ENCODE data around the gene PITHD1.
"Not testable (repeated sequence)": the region's sequence is repeated elsewhere in the genome, so short reads cannot be mapped to it uniquely, and the experiment has no call there.

Gene PITHD1

GRCh38 chr1:23774174-23774880 is 3.9 kb upstream of the PITHD1 start:
- no peak for DNase-seq (ENCODE audit: low read depth in 2 of 2)

- no peak for DNase-seq (ENCODE audit: low read depth in 2 of 2)
Measured at GRCh38 chr1:23776217-23776616, 2.0 kb upstream of the PITHD1 start.

- DNase-seq (ENCODE audit: low read depth in 2 of 2) = peak in 1 of 2 experiments; percentile 19
Measured at GRCh38 chr1:23779826-23780371, 1.7 kb downstream of the PITHD1 start.

GRCh38 chr1:23783141-23783540 is 4.9 kb downstream of the PITHD1 start:
- not testable (repeated sequence) for DNase-seq (ENCODE audit: low read depth in 2 of 2)

GRCh38 chr1:23784846-23785245 is 6.6 kb downstream of the PITHD1 start:
- no peak for DNase-seq (ENCODE audit: low read depth in 2 of 2)

GRCh38 chr1:23787701-23788100 is 9.5 kb downstream of the PITHD1 start:
- no peak for DNase-seq (ENCODE audit: low read depth in 2 of 2)

- DNase-seq (ENCODE audit: low read depth in 2 of 2) = no peak
Measured at GRCh38 chr1:23788695-23789094, 10.5 kb downstream of the PITHD1 start.

- peak; percentile 57 to 61 for DNase-seq (ENCODE audit: low read depth in 2 of 2)
Measured at GRCh38 chr1:23790696-23791515, 12.7 kb downstream of the PITHD1 start, which contains the start of gene LYPLA2. TSS of gene LYPLA2 (plus strand) at chr1:23791145. CDS start at chr1:23792683, 1,538 bp downstream.

- no peak for DNase-seq (ENCODE audit: low read depth in 2 of 2)
Measured at GRCh38 chr1:23791516-23792047, 13.4 kb downstream of the PITHD1 start.

- no peak for DNase-seq (ENCODE audit: low read depth in 2 of 2)
Measured at GRCh38 chr1:23792151-23792945, 14.1 kb downstream of the PITHD1 start.

- no peak for DNase-seq (ENCODE audit: low read depth in 2 of 2)
Measured at GRCh38 chr1:23793018-23793781, 15.0 kb downstream of the PITHD1 start.

- DNase-seq (ENCODE audit: low read depth in 2 of 2) = no peak
Measured at GRCh38 chr1:23793861-23794731, 15.9 kb downstream of the PITHD1 start.

GRCh38 chr1:23794732-23795182 is 16.5 kb downstream of the PITHD1 start:
- not testable (repeated sequence) for DNase-seq (ENCODE audit: low read depth in 2 of 2)

GRCh38 chr1:23795676-23796465 is 17.7 kb downstream of the PITHD1 start:
- DNase-seq (ENCODE audit: low read depth in 2 of 2) = no peak

- no peak for DNase-seq (ENCODE audit: low read depth in 2 of 2)
Measured at GRCh38 chr1:23796466-23797271, 18.5 kb downstream of the PITHD1 start.

GRCh38 chr1:23797478-23798448 is 19.5 kb downstream of the PITHD1 start:
- DNase-seq (ENCODE audit: low read depth in 2 of 2) = no peak

GRCh38 chr1:23798662-23799142 is 20.5 kb downstream of the PITHD1 start:
- DNase-seq (ENCODE audit: low read depth in 2 of 2) = no peak
